ENCODE results near the gene TGFBR3.
"Not testable (repeated sequence)": the region's sequence is repeated elsewhere in the genome, so short reads cannot be mapped to it uniquely, and the experiment has no call there.

TGFBR3 gene

GRCh38 chr1:91846007-91846638 is 39.8 kb downstream of the TGFBR3 start:
- DNase-seq: no peak

GRCh38 chr1:91844862-91845528 is 41.0 kb downstream of the TGFBR3 start:
- no peak for DNase-seq

- no peak for DNase-seq
Observed at GRCh38 chr1:91843843-91844242, 42.1 kb downstream of the TGFBR3 start.

GRCh38 chr1:91842563-91842962 is 43.4 kb downstream of the TGFBR3 start:
- no peak for DNase-seq

GRCh38 chr1:91842056-91842455 is 43.9 kb downstream of the TGFBR3 start:
- no peak for DNase-seq

- not testable (repeated sequence) for DNase-seq
Observed at GRCh38 chr1:91840276-91840675, 45.7 kb downstream of the TGFBR3 start.

- DNase-seq: no peak
Observed at GRCh38 chr1:91836331-91837040, 49.5 kb downstream of the TGFBR3 start.

GRCh38 chr1:91835087-91835521 is 50.8 kb downstream of the TGFBR3 start:
- DNase-seq: no peak

GRCh38 chr1:91834549-91834948 is 51.4 kb downstream of the TGFBR3 start:
- DNase-seq: not testable (repeated sequence)

GRCh38 chr1:91833946-91834345 is 52.0 kb downstream of the TGFBR3 start:
- no peak for DNase-seq

- no peak for DNase-seq
Observed at GRCh38 chr1:91831132-91831930, 54.6 kb downstream of the TGFBR3 start.

- peak; percentile 58 for DNase-seq
Observed at GRCh38 chr1:91830242-91831131, 55.5 kb downstream of the TGFBR3 start.

GRCh38 chr1:91829293-91830153 is 56.4 kb downstream of the TGFBR3 start:
- no peak for DNase-seq

- DNase-seq: no peak
Observed at GRCh38 chr1:91828583-91829281, 57.2 kb downstream of the TGFBR3 start.

GRCh38 chr1:91827459-91828321 is 58.3 kb downstream of the TGFBR3 start:
- no peak for DNase-seq

GRCh38 chr1:91827087-91827458 is 58.9 kb downstream of the TGFBR3 start:
- no peak for DNase-seq

- DNase-seq: no peak
Observed at GRCh38 chr1:91826649-91827048, 59.3 kb downstream of the TGFBR3 start.

GRCh38 chr1:91826248-91826647 is 59.7 kb downstream of the TGFBR3 start:
- DNase-seq: no peak

- DNase-seq: no peak
Observed at GRCh38 chr1:91821126-91821868, 64.7 kb downstream of the TGFBR3 start.

Measured in islet precursor cell (in vitro differentiated cells).